Measurements from ENCODE around the gene SERPINB2.

The SERPINB2 gene

DNA sequence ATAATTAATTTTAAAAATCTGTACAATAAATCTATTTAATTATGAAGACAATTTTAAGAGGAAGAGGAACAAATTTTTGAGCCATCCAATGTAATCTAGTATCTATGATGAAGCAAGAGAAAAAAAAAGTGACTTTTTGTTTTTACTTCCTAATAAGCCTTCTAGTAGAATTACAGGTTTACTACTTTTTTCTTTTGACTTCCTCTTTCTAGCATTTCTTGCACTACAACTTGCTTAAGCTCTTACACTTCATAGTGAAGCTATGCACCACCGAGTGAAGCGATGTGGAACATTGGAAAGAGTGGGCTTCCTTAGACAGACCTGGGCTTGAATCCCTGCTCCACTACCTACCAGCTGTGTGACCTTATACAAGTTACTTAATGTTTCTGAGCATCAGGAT, 2.1 kb downstream of the SERPINB2 start:
- Histone ChIP-seq H3K4me3 (ENCODE audit: low read depth in 1 of 2, low read length in 2 of 2) (no peak overlapping the region), H3K27me3 (ENCODE audit: control insufficient read depth in 1 of 2, insufficient read depth in 2 of 2, low read length in 2 of 2) (no peaks in the 10 kb centered on the region), H3K4me1 (ENCODE audit: insufficient read depth, low read length) (no peaks in the 10 kb centered on the region), H3K9me3 (ENCODE audit: low read length) (no peaks in the 10 kb centered on the region), H3K36me3 (ENCODE audit: insufficient read depth, low read length) (no peaks in the 10 kb centered on the region), H3K9ac (ENCODE audit: low read length) (no peak overlapping the region), H3K27ac (ENCODE audit: low read depth, low read length) (no peak overlapping the region)

GRCh38 chr18:63890237-63890949, 2.9 kb downstream of the SERPINB2 start:
- no peaks in the 10 kb centered on the region for H3K9me3 ChIP-seq (ENCODE audit: low read length)
- H3K36me3 ChIP-seq (ENCODE audit: insufficient read depth, low read length): no peaks in the 10 kb centered on the region
- H3K9ac ChIP-seq (ENCODE audit: low read length): no peak overlapping the region
- H3K27me3 ChIP-seq (ENCODE audit: control insufficient read depth in 1 of 2, insufficient read depth in 2 of 2, low read length in 2 of 2): no peaks in the 10 kb centered on the region
- no peak overlapping the region for H3K4me3 ChIP-seq (ENCODE audit: low read depth in 1 of 2, low read length in 2 of 2)
- no peaks in the 10 kb centered on the region for H3K4me1 ChIP-seq (ENCODE audit: insufficient read depth, low read length)
- no peak overlapping the region for H3K27ac ChIP-seq (ENCODE audit: low read depth, low read length)

GRCh38 chr18:63890950-63891304, 3.4 kb downstream of the SERPINB2 start:
- no peak overlapping the region for H3K9ac ChIP-seq (ENCODE audit: low read length)
- no peak overlapping the region for H3K4me3 ChIP-seq (ENCODE audit: low read depth in 1 of 2, low read length in 2 of 2)
- no peaks in the 10 kb centered on the region for H3K36me3 ChIP-seq (ENCODE audit: insufficient read depth, low read length)
- no peaks in the 10 kb centered on the region for H3K27me3 ChIP-seq (ENCODE audit: control insufficient read depth in 1 of 2, insufficient read depth in 2 of 2, low read length in 2 of 2)
- no peak overlapping the region for H3K27ac ChIP-seq (ENCODE audit: low read depth, low read length)
- H3K9me3 ChIP-seq (ENCODE audit: low read length): no peaks in the 10 kb centered on the region
- H3K4me1 ChIP-seq (ENCODE audit: insufficient read depth, low read length): no peaks in the 10 kb centered on the region

GRCh38 chr18:63892566-63892965, 5.1 kb downstream of the SERPINB2 start:
- H3K27ac ChIP-seq (ENCODE audit: low read depth, low read length): no peak overlapping the region
- no peaks in the 10 kb centered on the region for H3K36me3 ChIP-seq (ENCODE audit: insufficient read depth, low read length)
- H3K27me3 ChIP-seq (ENCODE audit: control insufficient read depth in 1 of 2, insufficient read depth in 2 of 2, low read length in 2 of 2): no peaks in the 10 kb centered on the region
- no peaks in the 10 kb centered on the region for H3K9me3 ChIP-seq (ENCODE audit: low read length)
- H3K4me3 ChIP-seq (ENCODE audit: low read depth in 1 of 2, low read length in 2 of 2): no peak overlapping the region
- no peaks in the 10 kb centered on the region for H3K4me1 ChIP-seq (ENCODE audit: insufficient read depth, low read length)
- no peak overlapping the region for H3K9ac ChIP-seq (ENCODE audit: low read length)

- Histone ChIP-seq H3K4me3 (ENCODE audit: low read depth in 1 of 2, low read length in 2 of 2) (no peak overlapping the region), H3K9ac (ENCODE audit: low read length) (no peak overlapping the region), H3K36me3 (ENCODE audit: insufficient read depth, low read length) (no peaks in the 10 kb centered on the region), H3K4me1 (ENCODE audit: insufficient read depth, low read length) (no peaks in the 10 kb centered on the region), H3K9me3 (ENCODE audit: low read length) (no peaks in the 10 kb centered on the region), H3K27ac (ENCODE audit: low read depth, low read length) (no peak overlapping the region), H3K27me3 (ENCODE audit: control insufficient read depth in 1 of 2, insufficient read depth in 2 of 2, low read length in 2 of 2) (no peaks in the 10 kb centered on the region)
Observed at GRCh38 chr18:63894106-63894772, 6.7 kb downstream of the SERPINB2 start.

DNA sequence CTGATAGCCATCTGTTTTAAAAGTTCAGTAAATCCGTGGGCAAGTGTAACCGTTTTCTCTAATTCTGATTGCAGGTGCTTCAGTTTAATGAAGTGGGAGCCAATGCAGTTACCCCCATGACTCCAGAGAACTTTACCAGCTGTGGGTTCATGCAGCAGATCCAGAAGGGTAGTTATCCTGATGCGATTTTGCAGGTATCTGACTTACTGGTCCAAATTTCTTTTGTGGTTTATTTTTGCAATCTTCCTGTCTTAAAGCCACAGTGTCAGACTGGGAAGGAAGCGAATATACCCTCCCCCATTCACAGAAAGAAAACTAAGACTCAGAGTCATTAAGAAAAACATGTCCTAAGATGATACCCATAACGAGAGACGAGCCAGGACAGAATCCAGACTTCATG, 7.7 kb downstream of the SERPINB2 start:
- Histone ChIP-seq H3K9me3 (ENCODE audit: low read length) (no peaks in the 10 kb centered on the region), H3K4me1 (ENCODE audit: insufficient read depth, low read length) (no peaks in the 10 kb centered on the region), H3K9ac (ENCODE audit: low read length) (no peak overlapping the region), H3K4me3 (ENCODE audit: low read depth in 1 of 2, low read length in 2 of 2) (no peak overlapping the region), H3K36me3 (ENCODE audit: insufficient read depth, low read length) (no peaks in the 10 kb centered on the region), H3K27ac (ENCODE audit: low read depth, low read length) (no peak overlapping the region), H3K27me3 (ENCODE audit: control insufficient read depth in 1 of 2, insufficient read depth in 2 of 2, low read length in 2 of 2) (no peaks in the 10 kb centered on the region)

DNA sequence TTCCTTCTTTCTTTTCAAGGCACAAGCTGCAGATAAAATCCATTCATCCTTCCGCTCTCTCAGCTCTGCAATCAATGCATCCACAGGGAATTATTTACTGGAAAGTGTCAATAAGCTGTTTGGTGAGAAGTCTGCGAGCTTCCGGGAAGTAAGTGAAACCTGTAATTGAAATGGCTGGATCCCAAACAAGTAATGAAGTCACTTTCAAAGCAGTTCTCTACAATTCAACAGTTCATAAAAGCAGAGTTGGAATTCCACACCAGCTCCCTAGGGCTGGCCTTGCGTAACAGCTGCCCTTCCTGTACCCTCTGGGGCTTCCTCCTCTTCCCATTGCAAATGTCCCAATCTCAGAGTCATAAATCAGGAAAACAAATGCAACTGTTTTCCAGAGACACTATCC, 9.6 kb downstream of the SERPINB2 start:
- Histone ChIP-seq H3K9me3 (ENCODE audit: low read length) (no peaks in the 10 kb centered on the region), H3K4me3 (ENCODE audit: low read depth in 1 of 2, low read length in 2 of 2) (no peak overlapping the region), H3K9ac (ENCODE audit: low read length) (no peak overlapping the region), H3K4me1 (ENCODE audit: insufficient read depth, low read length) (no peaks in the 10 kb centered on the region), H3K27me3 (ENCODE audit: control insufficient read depth in 1 of 2, insufficient read depth in 2 of 2, low read length in 2 of 2) (no peaks in the 10 kb centered on the region), H3K36me3 (ENCODE audit: insufficient read depth, low read length) (no peaks in the 10 kb centered on the region), H3K27ac (ENCODE audit: low read depth, low read length) (no peak overlapping the region)

DNA sequence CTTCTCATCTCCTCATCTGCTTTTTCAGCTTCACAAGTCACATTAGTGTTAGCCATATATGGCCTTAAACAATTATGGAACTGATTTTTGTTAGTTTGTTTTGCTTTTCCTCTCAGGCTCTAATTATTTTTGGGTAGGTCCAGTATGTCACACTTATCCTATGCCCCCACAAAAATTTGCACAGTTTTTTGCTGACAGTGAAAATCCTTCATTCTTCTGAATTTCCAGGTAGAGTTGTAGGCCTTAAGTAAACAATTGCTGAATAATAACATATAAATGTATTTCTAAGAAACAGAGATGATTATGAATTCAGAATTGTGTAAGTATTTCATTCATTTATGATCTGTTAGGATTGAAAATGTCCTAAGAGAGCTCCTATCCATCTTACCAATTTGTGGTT, 11.7 kb downstream of the SERPINB2 start:
- Histone ChIP-seq H3K4me1 (ENCODE audit: insufficient read depth, low read length) (no peaks in the 10 kb centered on the region), H3K9ac (ENCODE audit: low read length) (no peak overlapping the region), H3K4me3 (ENCODE audit: low read depth in 1 of 2, low read length in 2 of 2) (no peak overlapping the region), H3K9me3 (ENCODE audit: low read length) (no peaks in the 10 kb centered on the region), H3K27ac (ENCODE audit: low read depth, low read length) (no peak overlapping the region), H3K36me3 (ENCODE audit: insufficient read depth, low read length) (no peaks in the 10 kb centered on the region), H3K27me3 (ENCODE audit: control insufficient read depth in 1 of 2, insufficient read depth in 2 of 2, low read length in 2 of 2) (no peaks in the 10 kb centered on the region)

DNA sequence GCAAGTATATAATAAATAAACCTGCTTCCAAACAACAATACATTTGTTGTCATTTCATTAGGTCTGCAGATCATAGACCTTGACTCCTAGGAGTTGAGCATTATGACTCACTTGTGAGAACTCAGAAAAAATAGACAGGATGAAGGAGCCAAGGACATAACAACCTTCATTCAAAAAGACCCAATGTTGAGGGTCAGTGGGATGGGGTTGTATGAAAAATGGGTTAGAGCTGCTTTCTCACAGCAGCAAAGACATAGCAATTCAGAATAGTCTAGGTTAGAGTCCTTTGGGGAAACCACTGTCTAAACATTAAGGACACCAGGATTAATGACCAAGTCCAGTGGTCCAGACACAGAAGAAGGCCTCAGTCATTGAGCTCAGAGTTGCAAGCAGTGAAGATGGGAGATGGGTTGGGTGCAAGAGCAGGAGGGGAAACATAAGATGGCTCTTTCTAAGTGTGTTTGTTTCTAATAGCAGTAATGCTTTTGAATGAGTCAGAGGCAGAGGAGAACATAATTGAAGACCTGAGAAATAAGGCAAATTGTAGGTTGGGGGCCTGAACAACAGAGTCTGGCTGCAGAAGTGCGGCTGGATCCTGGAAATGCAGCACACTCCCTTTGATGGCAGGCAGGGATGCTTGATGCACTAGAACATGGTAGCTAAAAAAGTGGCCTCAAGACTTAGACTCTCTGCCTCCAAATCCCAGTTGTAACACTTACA, 16.5 kb downstream of the SERPINB2 start:
- Histone ChIP-seq H3K4me3 (ENCODE audit: low read depth in 1 of 2, low read length in 2 of 2) (no peak overlapping the region), H3K9me3 (ENCODE audit: low read length) (no peaks in the 10 kb centered on the region)

GRCh38 chr18:63904694-63905093, 17.2 kb downstream of the SERPINB2 start:
- Histone ChIP-seq H3K4me3 (ENCODE audit: low read depth in 1 of 2, low read length in 2 of 2) (no peak overlapping the region), H3K9me3 (ENCODE audit: low read length) (no peaks in the 10 kb centered on the region), H3K36me3 (ENCODE audit: insufficient read depth, low read length) (no peaks in the 10 kb centered on the region), H3K9ac (ENCODE audit: low read length) (no peak overlapping the region), H3K27me3 (ENCODE audit: control insufficient read depth in 1 of 2, insufficient read depth in 2 of 2, low read length in 2 of 2) (no peaks in the 10 kb centered on the region), H3K4me1 (ENCODE audit: insufficient read depth, low read length) (no peaks in the 10 kb centered on the region), H3K27ac (ENCODE audit: low read depth, low read length) (no peak overlapping the region)

More for the DNA sequence above, 16.5 kb downstream of the SERPINB2 start:
- H3K27me3 ChIP-seq (ENCODE audit: control insufficient read depth in 1 of 2, insufficient read depth in 2 of 2, low read length in 2 of 2): no peaks in the 10 kb centered on the region
- no peaks in the 10 kb centered on the region for H3K4me1 ChIP-seq (ENCODE audit: insufficient read depth, low read length)
- no peak overlapping the region for H3K27ac ChIP-seq (ENCODE audit: low read depth, low read length)
- no peak overlapping the region for H3K9ac ChIP-seq (ENCODE audit: low read length)
- no peaks in the 10 kb centered on the region for H3K36me3 ChIP-seq (ENCODE audit: insufficient read depth, low read length)

- no peaks in the 10 kb centered on the region for H3K9me3 ChIP-seq (ENCODE audit: low read length)
- no peaks in the 10 kb centered on the region for H3K27me3 ChIP-seq (ENCODE audit: control insufficient read depth in 1 of 2, insufficient read depth in 2 of 2, low read length in 2 of 2)
- no peak overlapping the region for H3K4me3 ChIP-seq (ENCODE audit: low read depth in 1 of 2, low read length in 2 of 2)
- H3K27ac ChIP-seq (ENCODE audit: low read depth, low read length): no peak overlapping the region
- H3K4me1 ChIP-seq (ENCODE audit: insufficient read depth, low read length): no peaks in the 10 kb centered on the region
- H3K36me3 ChIP-seq (ENCODE audit: insufficient read depth, low read length): no peaks in the 10 kb centered on the region
- H3K9ac ChIP-seq (ENCODE audit: low read length): no peak overlapping the region
Observed at GRCh38 chr18:63905361-63905760, 17.9 kb downstream of the SERPINB2 start.

All from muscle layer of colon (tissue), 2 donors.